Naive thymus-derived CD4-positive, alpha-beta T cell (primary cell): ENCODE data around the gene RELL2. TPM values are rescaled to one million over a fixed set of nuclear protein-coding genes. Genes with fewer than 3 reads are reported as not detected.

Source experiments
- ATAC-seq: fragments of 150-1000 bp; cut with Tn5 transposase; 2 replicates; pipeline ENCODE4 v1.10.0; 2021; ENCODE audit warnings: mild to moderate bottlenecking, moderate library complexity
- CTCF ChIA-PET: fragments of 350-600 bp; sonication (Branson Sonifier 250); formaldehyde crosslinking; loops from one replicate; lab custom pipeline; 2021; ENCODE audit warnings: antibody characterized with exemption; lab: Charles Lee
- POLR2A ChIA-PET: fragments of 350-600 bp; sonication (Branson Sonifier 250); formaldehyde crosslinking; loops from one replicate; lab custom pipeline; 2021; ENCODE audit warnings: antibody characterized with exemption, inconsistent platforms; lab: Charles Lee
- DNase-seq, 9 donors: peaks; one replicate each; pipeline versions ENCODE4 v3.0.0 to v3.0.0-alpha.2; 2020 to 2022; ENCODE audit warnings: mixed read lengths in 1 of 9
- H3K27ac ChIP-seq: one replicate; pipeline ENCODE4 v1.7.0; 2013; ENCODE audit warnings: mild to moderate bottlenecking, low read depth, low read length, moderate library complexity
- H3K27me3 ChIP-seq, 2 donors: one replicate each; pipeline ENCODE4 v1.7.0; 2013; ENCODE audit warnings: low read length in 2 of 2, mild to moderate bottlenecking in 2 of 2, moderate library complexity in 2 of 2; ENCODE audit not compliant: control insufficient read depth in 2 of 2, insufficient read depth in 2 of 2
- H3K36me3 ChIP-seq, 3 experiments: 1 replicate in 2 of 3; 2 replicates in 1 of 3; pipeline ENCODE4 v1.7.0; 2013; ENCODE audit warnings: low read length in 3 of 3, mild to moderate bottlenecking in 3 of 3, moderate library complexity in 1 of 3; ENCODE audit not compliant: insufficient read depth in 3 of 3, control insufficient read depth in 2 of 3
- H3K4me1 ChIP-seq, 2 donors: one replicate each; pipeline ENCODE4 v1.7.0; 2013; ENCODE audit warnings: low read length in 2 of 2, mild to moderate bottlenecking in 2 of 2, moderate library complexity in 1 of 2; ENCODE audit not compliant: control insufficient read depth in 2 of 2, insufficient read depth in 2 of 2
- H3K4me3 ChIP-seq: 2 replicates; pipeline ENCODE4 v1.7.0; 2013; ENCODE audit warnings: mild to moderate bottlenecking, low read length
- H3K9me3 ChIP-seq, 3 experiments: 1 replicate in 2 of 3; 2 replicates in 1 of 3; pipeline ENCODE4 v1.7.0; 2013; ENCODE audit warnings: low read length in 3 of 3; ENCODE audit not compliant: control insufficient read depth in 2 of 3
- H3K27ac Mint-ChIP-seq, 9 donors: one replicate each; pipeline ENCODE4 v1.8.0; 2020 to 2022; ENCODE audit warnings: mixed read lengths in 9 of 9, mild to moderate bottlenecking in 8 of 9, moderate library complexity in 5 of 9, inconsistent platforms in 2 of 9
- H3K27me3 Mint-ChIP-seq, 5 donors: one replicate each; pipeline ENCODE4 v1.8.0; 2021 to 2022; ENCODE audit warnings: mixed read lengths in 5 of 5, mild to moderate bottlenecking in 1 of 5
- H3K36me3 Mint-ChIP-seq, 5 donors: one replicate each; pipeline ENCODE4 v1.8.0; 2020 to 2022; ENCODE audit warnings: mixed read lengths in 5 of 5, mild to moderate bottlenecking in 3 of 5, inconsistent platforms in 1 of 5
- H3K4me1 Mint-ChIP-seq, 7 donors: one replicate each; pipeline ENCODE4 v1.8.0; 2020 to 2022; ENCODE audit warnings: mixed read lengths in 7 of 7, mild to moderate bottlenecking in 3 of 7, inconsistent platforms in 1 of 7
- H3K4me3 Mint-ChIP-seq, 10 donors: one replicate each; pipeline ENCODE4 v1.8.0; 2020 to 2022; ENCODE audit warnings: mild to moderate bottlenecking in 10 of 10, mixed read lengths in 10 of 10, moderate library complexity in 6 of 10, inconsistent platforms in 2 of 10
- H3K9me3 Mint-ChIP-seq, 11 donors: one replicate each; pipeline ENCODE4 v1.8.0; 2020 to 2022; ENCODE audit warnings: mixed read lengths in 11 of 11, mild to moderate bottlenecking in 4 of 11, inconsistent platforms in 1 of 11, moderate library complexity in 1 of 11
- intact Hi-C, 2 donors: fragments of 100-400 bp; cut with micrococcal nuclease; formaldehyde crosslinking; loops; one replicate each; pipeline ENCODE4 v1.15.1; 2023
- polyA plus RNA-seq, 2 donors: library from polyadenylated mRNA; unstranded; fragments of 300-500 nt; fragmentation: Illumina TruSeq; gene quantifications; one replicate each; pipeline ENCODE4 v1.2.3, GENCODE V29; 2021
- total RNA-seq, 6 experiments: library from RNA in 5 of 6; stranded (reverse) in 5 of 6; gene quantifications; 1 replicate in 5 of 6; 2 replicates in 1 of 6; pipeline ENCODE4 v1.2.3 and lab custom pipeline; 2021 to 2026

Gene RELL2
- total and polyA plus RNA-seq, 7 experiments from 2014 or later, result 1.8 to 21.7 (median 16.6) TPM

DNA sequence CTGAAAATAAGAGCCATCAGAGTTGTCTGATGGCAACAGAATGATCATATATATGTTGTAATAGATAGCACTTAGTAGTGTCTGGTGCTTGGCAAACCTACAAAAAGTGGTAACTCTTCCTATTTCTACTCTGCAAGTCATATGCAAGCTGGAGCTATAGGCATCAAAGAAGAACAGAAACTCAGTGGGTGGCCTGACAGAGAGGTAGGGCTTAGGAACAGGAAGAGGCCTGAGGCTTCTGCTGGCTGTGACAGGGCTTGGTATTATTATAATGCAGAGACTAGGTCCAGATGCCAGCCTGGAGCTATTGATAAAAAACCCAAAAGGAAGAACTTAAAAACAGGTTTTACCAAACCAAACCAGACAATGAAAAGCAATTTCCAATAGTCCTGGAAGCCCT, 13.6 kb upstream of the RELL2 start:
- Mint-ChIP-seq H3K4me1 (peaks cover 18 to 35% (median 26%) of the 10 kb centered on the region in 7 donors), H3K36me3 (peaks cover 15 to 49% (median 24%) of the 10 kb centered on the region in 5 donors), H3K9me3 (no peaks in the 10 kb centered on the region), H3K27me3 (no peaks in the 10 kb centered on the region), H3K27ac (peak overlapping the region; percentile 32 to 90 (median 77)), H3K4me3 (peak overlapping the region in 6 of 10 donors; percentile 3 to 54 (median 27))
- ChIA-PET CTCF (interaction anchor here (1.2 to 8.7 kb wide), 3 partner anchors 14 to 56 kb away, joined by 3 to 222 read pairs (median 5); partner anchors contain the start of genes HDAC3 and RELL2), POLR2A (interaction anchor here (3.9 kb wide), 1 partner anchor 12 kb away, joined by 34 read pairs; the partner anchor contains the start of genes HDAC3 and RELL2)
- intact Hi-C loops, result no loop called here
- DNase-seq (no peak), ATAC-seq (peak; percentile 10)
- Histone ChIP-seq H3K27ac (peak overlapping the region; percentile 41), H3K4me3 (no peak overlapping the region), H3K9me3 (no peaks in the 10 kb centered on the region), H3K27me3 (no peaks in the 10 kb centered on the region), H3K4me1 (peaks cover 0 to 14% of the 10 kb centered on the region in 2 donors), H3K36me3 (peaks cover 15 to 51% (median 18%) of the 10 kb centered on the region in 3 experiments)

DNA sequence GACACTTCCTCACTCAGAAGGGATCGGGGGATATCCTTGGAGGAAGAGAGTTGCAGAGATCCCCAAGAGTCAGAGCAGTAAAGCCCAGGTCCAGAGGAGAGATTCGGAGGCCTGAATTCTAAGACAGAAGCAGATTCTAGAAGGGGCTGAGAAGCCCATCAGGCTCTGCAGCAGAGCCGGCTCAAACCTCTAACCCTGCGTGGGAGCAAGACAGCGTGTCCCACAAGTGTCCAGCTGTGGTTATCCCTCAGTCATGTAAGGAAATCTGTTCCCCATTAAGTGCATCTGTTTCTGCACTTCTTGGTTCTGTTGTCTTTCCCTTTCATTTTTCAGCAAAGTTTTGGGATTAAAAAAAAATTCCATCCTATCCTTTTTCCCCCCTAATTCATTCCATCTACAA, 13.2 kb upstream of the RELL2 start:
- H3K9me3 ChIP-seq, result no peaks in the 10 kb centered on the region
- H3K4me1 ChIP-seq, result peaks cover 0 to 14% of the 10 kb centered on the region in 2 donors
- intact Hi-C loops, result no loop called here
- H3K27me3 ChIP-seq, result no peaks in the 10 kb centered on the region
- peak overlapping the region; percentile 41 for H3K27ac ChIP-seq
- H3K4me1 Mint-ChIP-seq, result peaks cover 18 to 36% (median 26%) of the 10 kb centered on the region in 7 donors
- H3K36me3 Mint-ChIP-seq, result peaks cover 13 to 51% (median 24%) of the 10 kb centered on the region in 5 donors
- H3K27me3 Mint-ChIP-seq, result no peaks in the 10 kb centered on the region
- H3K27ac Mint-ChIP-seq, result peak overlapping the region; percentile 32 to 90 (median 77)
- H3K9me3 Mint-ChIP-seq, result no peaks in the 10 kb centered on the region
- H3K4me3 Mint-ChIP-seq, result peak overlapping the region in 4 of 10 donors; percentile 3 to 54 (median 24)
- CTCF ChIA-PET, result interaction anchor here (1.2 to 8.7 kb wide), 4 partner anchors 14 to 60 kb away, joined by 3 to 222 read pairs (median 6); partner anchors contain the start of genes HDAC3 and RELL2
- H3K36me3 ChIP-seq, result peaks cover 18 to 51% (median 20%) of the 10 kb centered on the region in 3 experiments
- POLR2A ChIA-PET, result interaction anchor here (0.6 to 3.9 kb wide), 2 partner anchors 12 to 1203 kb away, joined by 4 to 34 read pairs; partner anchors contain the start of genes HDAC3 and RELL2
- no peak overlapping the region for H3K4me3 ChIP-seq
- ATAC-seq, result no peak
- no peak for DNase-seq

GRCh38 chr5:141628175-141628788, 8.5 kb upstream of the RELL2 start:
- peaks cover 0 to 4% of the 10 kb centered on the region in 2 donors for H3K4me1 ChIP-seq
- ChIA-PET POLR2A (interaction anchor here (1.1 to 1.7 kb wide), 2 partner anchors 8 to 36 kb away, joined by 3 to 6 read pairs; partner anchors contain the start of genes HDAC3 and RELL2), CTCF (interaction anchor here (0.6 to 4.9 kb wide), 2 partner anchors 9 to 41 kb away, joined by 3 to 20 read pairs; partner anchors contain the start of gene DIAPH1)
- H3K36me3 Mint-ChIP-seq, result peaks cover 13 to 61% (median 23%) of the 10 kb centered on the region in 5 donors
- no peaks in the 10 kb centered on the region for H3K9me3 ChIP-seq
- H3K4me3 ChIP-seq, result no peak overlapping the region
- peak overlapping the region in 1 of 9 donors; percentile 75 for H3K27ac Mint-ChIP-seq
- H3K27ac ChIP-seq, result no peak overlapping the region
- ATAC-seq (no peak), DNase-seq (no peak)
- intact Hi-C loops, result no loop called here
- H3K4me3 Mint-ChIP-seq, result peak overlapping the region in 1 of 10 donors; percentile 27
- no peaks in the 10 kb centered on the region for H3K9me3 Mint-ChIP-seq
- H3K4me1 Mint-ChIP-seq, result peaks cover 13 to 28% (median 19%) of the 10 kb centered on the region in 7 donors
- no peaks in the 10 kb centered on the region for H3K27me3 ChIP-seq
- no peaks in the 10 kb centered on the region for H3K27me3 Mint-ChIP-seq
- peaks cover 24 to 57% (median 25%) of the 10 kb centered on the region in 3 experiments for H3K36me3 ChIP-seq

DNA sequence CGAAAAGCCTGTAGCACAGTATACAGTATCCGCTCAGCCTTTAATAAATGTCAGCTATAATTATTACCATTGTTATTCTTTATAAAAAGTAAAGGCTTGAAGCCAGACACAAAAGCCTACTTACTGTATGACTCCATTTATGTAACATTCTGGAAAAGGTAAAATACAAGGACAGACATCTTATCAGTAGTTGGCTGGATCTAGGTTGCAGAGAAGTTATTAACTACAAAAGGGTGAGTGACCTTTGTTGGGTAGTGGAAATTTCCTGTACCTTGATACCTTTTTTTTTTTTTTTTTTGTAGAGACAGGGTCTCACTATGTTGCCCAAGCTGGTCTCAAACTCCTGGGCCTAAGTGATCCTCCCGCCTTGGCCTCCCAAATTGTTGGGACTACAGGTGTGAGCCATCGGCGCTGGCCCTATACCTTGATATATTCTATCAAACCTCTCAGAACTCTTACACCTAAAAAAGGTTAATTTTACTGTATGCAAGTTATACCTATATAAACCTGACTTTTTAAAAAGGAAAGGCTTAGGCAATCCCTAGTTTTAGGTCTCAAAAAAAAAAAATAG, 6.1 kb upstream of the RELL2 start:
- Mint-ChIP-seq H3K36me3 (peaks cover 10 to 48% (median 24%) of the 10 kb centered on the region in 5 donors), H3K27me3 (no peaks in the 10 kb centered on the region), H3K4me1 (peaks cover 23 to 40% (median 32%) of the 10 kb centered on the region in 7 donors), H3K9me3 (no peaks in the 10 kb centered on the region), H3K27ac (peak overlapping the region in 1 of 9 donors; percentile 52), H3K4me3 (no peak overlapping the region)
- intact Hi-C loops, result loop anchor here in 1 of 2 donors (10.0 kb wide), 1 partner anchor 1374 kb away; no protein-coding TSS in a partner anchor
- ATAC-seq (no peak), DNase-seq (no peak)
- H3K4me1 ChIP-seq, result peaks cover 10 to 13% of the 10 kb centered on the region in 2 donors
- ChIA-PET POLR2A (interaction anchor here (0.6 to 1.3 kb wide), 3 partner anchors 11 to 13 kb away, joined by 3 to 5 read pairs (median 3); partner anchors contain the start of gene DIAPH1), CTCF (interaction anchor here (1.1 to 4.9 kb wide), 3 partner anchors 11 to 339 kb away, joined by 3 to 20 read pairs (median 3); partner anchors contain the start of genes DIAPH1 and RNF14)
- peaks cover 14 to 46% (median 20%) of the 10 kb centered on the region in 3 experiments for H3K36me3 ChIP-seq
- H3K27ac ChIP-seq, result no peak overlapping the region
- H3K27me3 ChIP-seq, result no peaks in the 10 kb centered on the region
- H3K9me3 ChIP-seq, result no peaks in the 10 kb centered on the region
- H3K4me3 ChIP-seq, result no peak overlapping the region

DNA sequence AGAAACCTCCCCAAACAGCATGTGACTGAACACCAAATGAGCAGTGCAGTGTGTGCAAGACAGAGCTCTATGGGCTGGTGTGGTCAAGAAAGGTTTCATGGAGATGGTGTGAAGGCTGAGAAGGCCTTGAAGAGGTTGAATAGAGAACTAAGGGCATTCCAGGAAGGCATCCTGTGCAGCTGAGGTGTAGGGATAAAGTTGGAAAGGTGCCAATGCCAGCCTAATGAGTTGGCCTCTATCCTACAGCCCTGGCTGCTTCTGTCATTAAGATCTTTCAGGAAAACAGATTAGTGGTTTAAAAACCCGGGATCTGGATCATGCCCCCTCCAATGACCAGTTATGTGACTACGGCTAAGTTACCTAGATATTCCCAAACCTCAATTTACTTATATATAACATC, 4.1 kb upstream of the RELL2 start:
- H3K27me3 ChIP-seq, result no peaks in the 10 kb centered on the region
- CTCF ChIA-PET, result interaction anchor here (1.0 to 4.9 kb wide), 2 partner anchors 13 to 40 kb away, joined by 6 to 20 read pairs; partner anchors contain the start of gene DIAPH1
- Mint-ChIP-seq H3K27ac (peak overlapping the region in 2 of 9 donors; percentile 32 to 33), H3K4me3 (no peak overlapping the region), H3K36me3 (peaks cover 8 to 37% (median 20%) of the 10 kb centered on the region in 5 donors), H3K4me1 (peaks cover 28 to 46% (median 37%) of the 10 kb centered on the region in 7 donors), H3K9me3 (no peaks in the 10 kb centered on the region), H3K27me3 (no peaks in the 10 kb centered on the region)
- ATAC-seq, result no peak
- DNase-seq, result no peak
- peaks cover 17 to 18% of the 10 kb centered on the region in 2 donors for H3K4me1 ChIP-seq
- no peak overlapping the region for H3K27ac ChIP-seq
- H3K36me3 ChIP-seq, result peaks cover 11 to 44% (median 17%) of the 10 kb centered on the region in 3 experiments
- intact Hi-C loops, result loop anchor here in 1 of 2 donors (10.0 kb wide), 1 partner anchor 1372 kb away; no protein-coding TSS in a partner anchor
- no peak overlapping the region for H3K4me3 ChIP-seq
- POLR2A ChIA-PET, result interaction anchor here (5.0 kb wide), 1 partner anchor 14 kb away, joined by 54 read pairs; the partner anchor contains the start of gene DIAPH1
- H3K9me3 ChIP-seq, result no peaks in the 10 kb centered on the region
